Stimulated activated CD4-positive, alpha-beta T cell treated with anti-CD3 and anti-CD28 coated beads, Interleukin-2, amount 100 ng/mL, for 24 hours (primary cell): ENCODE results near the gene PDX1.

Source experiments
- DNase-seq, 2 donors: peaks; one replicate each; pipeline ENCODE4 v3.0.0-alpha.2; 2020

PDX1 gene

DNA sequence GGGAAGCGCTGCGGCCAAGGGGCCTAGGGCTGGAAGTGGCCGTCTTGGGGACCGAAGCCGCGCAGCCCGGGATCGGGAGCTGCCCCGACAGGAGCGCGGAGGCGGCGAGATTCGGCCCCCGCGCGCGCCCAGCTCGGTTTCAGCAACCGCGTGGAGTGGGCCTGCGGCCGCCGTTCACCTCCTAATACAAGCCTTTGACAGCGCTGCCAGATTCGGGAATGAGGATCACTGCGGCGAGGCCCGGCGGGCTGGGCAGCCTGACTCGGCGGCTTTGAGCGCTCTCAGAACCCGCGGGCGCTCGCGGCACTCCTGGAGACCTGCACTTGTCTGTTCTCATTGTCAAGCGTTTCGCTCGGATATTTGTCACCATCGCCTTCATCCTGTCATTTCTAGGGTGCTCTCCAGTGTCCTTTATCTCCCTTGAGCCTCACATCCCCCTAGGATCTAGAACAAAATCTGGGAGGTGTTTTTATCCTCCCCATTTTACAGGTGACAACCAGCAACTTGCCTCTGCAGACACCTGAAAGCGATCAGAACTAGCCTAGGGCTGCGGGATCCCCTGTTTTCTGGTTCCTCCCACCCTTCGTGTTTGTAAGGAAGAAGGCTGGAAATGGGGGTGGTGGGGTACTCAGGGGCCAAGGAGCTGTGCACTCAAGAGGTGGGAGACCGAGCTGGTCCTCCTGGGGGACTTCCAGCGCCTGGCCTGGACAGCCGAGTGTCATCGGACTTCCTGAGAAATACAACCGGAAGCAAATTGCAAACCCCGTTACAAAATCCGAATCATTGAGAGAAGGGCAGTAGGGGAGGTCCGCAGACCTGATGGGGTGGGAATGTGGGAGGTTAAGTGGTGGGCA, 50.8 kb downstream of the PDX1 start:
- DNase-seq = no peak

- DNase-seq = no peak
Observed at GRCh38 chr13:27971236-27971645, 51.4 kb downstream of the PDX1 start.

DNA sequence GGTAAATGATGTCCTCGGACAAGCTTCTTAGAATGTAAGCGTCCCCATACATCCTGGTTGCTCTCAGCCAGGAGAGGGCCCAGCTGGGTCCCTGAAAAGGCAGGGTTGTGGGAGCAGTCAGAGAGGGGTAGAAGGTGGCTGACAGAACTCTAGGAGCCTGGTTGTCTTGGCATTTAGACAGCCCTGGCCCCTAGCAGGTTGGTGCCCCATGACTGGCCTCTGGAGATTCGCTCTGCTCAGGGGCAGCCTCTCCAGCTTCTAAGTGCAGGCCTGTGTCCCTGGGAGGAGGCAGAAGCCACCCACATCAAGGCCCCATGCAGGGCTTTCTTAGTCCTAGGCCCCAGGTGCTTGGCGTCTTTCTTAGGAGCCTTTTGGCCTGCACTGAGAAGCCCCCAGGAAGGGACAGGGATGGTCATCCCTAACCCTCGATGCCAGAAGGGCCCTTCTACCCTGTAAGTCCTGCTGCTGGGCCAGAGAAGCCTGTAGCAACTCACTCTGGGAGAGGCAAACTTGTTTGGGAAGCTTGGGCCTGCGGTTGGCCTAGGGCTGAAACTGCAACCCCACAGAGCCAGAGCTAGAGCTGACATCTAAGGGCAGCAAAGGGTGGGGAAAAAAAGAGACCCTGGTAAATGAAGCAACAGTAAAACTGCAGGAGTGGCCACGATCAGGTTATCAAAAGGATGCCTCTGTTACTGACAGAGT, 52.1 kb downstream of the PDX1 start:
- no peak for DNase-seq

DNA sequence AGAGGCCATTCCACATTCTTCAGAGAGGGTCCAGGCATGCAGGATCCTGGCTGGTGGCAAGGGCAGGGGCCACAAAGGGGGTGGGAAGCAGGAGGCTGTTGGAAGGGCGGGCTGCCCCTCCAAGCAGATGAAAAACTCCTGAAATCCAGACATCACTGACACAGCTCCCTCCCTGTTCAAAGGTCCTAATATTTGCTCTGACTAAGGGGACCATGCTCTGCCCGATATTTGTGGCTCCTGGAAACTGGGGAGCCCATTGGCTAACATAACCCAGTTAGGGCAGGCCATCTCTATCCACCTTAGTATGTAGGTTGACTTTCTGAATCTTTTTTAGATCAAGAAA, 52.6 kb downstream of the PDX1 start:
- DNase-seq = no peak

- DNase-seq = no peak
Observed at GRCh38 chr13:27973291-27973690, 53.5 kb downstream of the PDX1 start.

DNA sequence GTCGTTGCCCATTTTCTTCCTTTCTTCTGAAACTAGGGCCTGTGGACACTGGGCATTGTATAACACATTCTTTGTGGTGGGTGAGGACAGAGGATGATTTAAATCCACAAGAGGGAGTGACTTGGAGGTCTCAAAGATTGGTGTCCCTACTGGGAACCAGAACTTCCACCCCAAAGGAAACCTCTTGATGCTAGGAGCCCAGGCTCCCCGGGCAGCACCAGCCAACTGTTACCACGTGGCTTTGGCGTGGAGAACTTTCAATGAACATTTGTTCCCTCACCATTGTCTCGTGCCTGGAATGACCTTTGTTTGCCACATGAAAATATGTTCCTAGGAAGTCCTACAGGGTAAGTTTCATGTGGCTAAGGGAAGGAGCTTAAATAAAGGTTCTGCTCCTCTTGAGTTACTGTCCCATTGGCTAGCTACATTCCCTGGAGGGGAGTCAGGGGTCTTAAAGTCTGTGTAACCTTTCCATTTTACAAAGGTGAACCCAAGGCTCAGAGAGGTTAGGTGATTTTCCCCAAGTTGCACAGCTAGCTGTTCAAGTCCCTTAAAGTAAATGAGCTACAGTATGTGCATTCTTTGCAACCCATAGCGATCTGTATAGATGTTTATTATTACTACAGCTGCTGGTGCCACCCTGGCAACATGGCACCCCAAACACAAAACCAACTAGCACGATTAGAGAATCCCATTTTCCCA, 54.3 kb downstream of the PDX1 start:
- DNase-seq = no peak
